SK-N-SH (cell line): ENCODE data around the gene PDE8A. TPM values are rescaled to one million over a fixed set of nuclear protein-coding genes. Genes with fewer than 3 reads are reported as not detected.

Experiments used
- CTCF ChIA-PET: fragments of 300-600, 350-600 bp; formaldehyde crosslinking; extraction: SDS; loops from one replicate; lab custom pipeline; 2021; lab: Yijun Ruan, JAX
- POLR2A ChIA-PET: fragments of 350-600 bp; sonication (Branson Sonifier 250); formaldehyde crosslinking; extraction: SDS; loops from one replicate; lab custom pipeline; 2020; ENCODE audit warnings: antibody characterized with exemption, inconsistent platforms; lab: Yijun Ruan, JAX
- DNase-seq: peaks from one replicate; pipeline ENCODE4 v3.0.0; 2012
- H2AFZ ChIP-seq: fragments of 200-600 bp; sonication (generic); 2 replicates; pipeline ENCODE4 v1.8.1; 2016; ENCODE audit warnings: antibody characterized with exemption, mild to moderate bottlenecking, low read depth
- H3F3A ChIP-seq: fragments of 200-600 bp; sonication (generic); replicated peaks from 2 replicates; pipeline ENCODE3; 2016; ENCODE audit warnings: antibody characterized with exemption, mild to moderate bottlenecking; ENCODE audit not compliant: insufficient read depth
- H3K27ac ChIP-seq, 2 experiments: fragments of 200-500 bp in 1 of 2; fragments of 200-600 bp in 1 of 2; sonication (Bioruptor generic) in 1 of 2; sonication (generic), shearing (Covaris generic) in 1 of 2; 2 replicates each; pipeline versions ENCODE4 v1.5.1 to v1.6.1; 2014 to 2016; ENCODE audit warnings: low read depth in 2 of 2, inconsistent platforms in 1 of 2, low read length in 1 of 2, mild to moderate bottlenecking in 1 of 2, mixed read lengths in 1 of 2
- H3K27me3 ChIP-seq: fragments of 200-600 bp; sonication (generic), shearing (Covaris generic); 2 replicates; pipeline ENCODE4 v1.6.1; 2016; ENCODE audit warnings: mixed run types; ENCODE audit not compliant: insufficient read depth
- H3K36me3 ChIP-seq, 2 experiments: fragments of 200-500 bp in 1 of 2; fragments of 200-600 bp in 1 of 2; sonication (Bioruptor generic) in 1 of 2; sonication (generic) in 1 of 2; replicated peaks in 1 of 2; 2 replicates each; pipeline versions ENCODE3 to v1.5.1; 2014 to 2016; ENCODE audit warnings: low read length in 1 of 2, mild to moderate bottlenecking in 1 of 2; ENCODE audit not compliant: insufficient read depth in 2 of 2, control insufficient read depth in 1 of 2
- H3K4me1 ChIP-seq, 2 experiments: fragments of 200-500 bp in 1 of 2; fragments of 200-600 bp in 1 of 2; sonication (Bioruptor generic) in 1 of 2; sonication (generic), shearing (Covaris generic) in 1 of 2; 2 replicates each; pipeline versions ENCODE4 v1.5.1 to v1.6.1; 2014 to 2016; ENCODE audit warnings: low read depth in 1 of 2, low read length in 1 of 2, mixed run types in 1 of 2; ENCODE audit not compliant: insufficient read depth in 2 of 2, control insufficient read depth in 1 of 2
- H3K4me2 ChIP-seq: fragments of 200-600 bp; sonication (generic), shearing (Covaris generic); 2 replicates; pipeline ENCODE4 v1.6.1; 2017; ENCODE audit warnings: mixed run types
- H3K4me3 ChIP-seq, 2 experiments: fragments of 200-500 bp in 1 of 2; fragments of 200-600 bp in 1 of 2; sonication (Bioruptor generic) in 1 of 2; sonication (generic), shearing (Covaris generic) in 1 of 2; 2 replicates each; pipeline versions ENCODE4 v1.5.1 to v1.8.1; 2014 to 2016; ENCODE audit warnings: low read depth in 2 of 2, inconsistent platforms in 1 of 2, low read length in 1 of 2, mild to moderate bottlenecking in 1 of 2, mixed read lengths in 1 of 2, moderate library complexity in 1 of 2
- H3K79me2 ChIP-seq: fragments of 200-600 bp; sonication (generic); 2 replicates; pipeline ENCODE4 v1.8.1; 2017; ENCODE audit warnings: mild to moderate bottlenecking; ENCODE audit not compliant: insufficient read depth
- H3K9ac ChIP-seq: fragments of 200-600 bp; sonication (generic); 2 replicates; pipeline ENCODE4 v1.6.1; 2017; ENCODE audit warnings: mixed run types
- H3K9me2 ChIP-seq: fragments of 200-600 bp; sonication (generic); 2 replicates; pipeline ENCODE4 v1.6.1; 2017; ENCODE audit warnings: mixed run types
- H3K9me3 ChIP-seq: fragments of 200-600 bp; sonication (generic); 2 replicates; pipeline ENCODE4 v1.6.1; 2017; ENCODE audit warnings: mixed run types, mild to moderate bottlenecking, moderate library complexity
- H4K20me1 ChIP-seq: fragments of 200-600 bp; sonication (generic); 2 replicates; pipeline ENCODE4 v1.6.1; 2017; ENCODE audit warnings: mild to moderate bottlenecking, mixed run types; ENCODE audit not compliant: insufficient read depth
- CTCF ChIP-seq: fragments of 200-600 bp; sonication (generic); IDR thresholded peaks from 2 replicates; pipeline ENCODE4 v1.6.1; 2017; ENCODE audit warnings: antibody characterized with exemption, mild to moderate bottlenecking, moderate library complexity
- EP300 ChIP-seq, 2 experiments: IDR thresholded peaks; 2 replicates each; pipeline versions ENCODE4 v1.4.0 to v1.6.1; 2012; ENCODE audit warnings: borderline replicate concordance in 1 of 2, low read depth in 1 of 2, low read length in 1 of 2
- FOSL2 ChIP-seq: IDR thresholded peaks from 2 replicates; pipeline ENCODE4 v1.4.0; 2012; ENCODE audit warnings: low read depth, mild to moderate bottlenecking, moderate library complexity, borderline replicate concordance
- MAX ChIP-seq: IDR thresholded peaks from 2 replicates; pipeline ENCODE4 v1.4.0; 2012; ENCODE audit warnings: low read depth
- NRF1 ChIP-seq: IDR thresholded peaks from 2 replicates; pipeline ENCODE4 v1.6.1; 2012; ENCODE audit warnings: low read depth, mild to moderate bottlenecking, low read length
- RAD21 ChIP-seq: IDR thresholded peaks from 2 replicates; pipeline ENCODE4 v1.6.1; 2012; ENCODE audit warnings: mild to moderate bottlenecking, low read length
- REST ChIP-seq: IDR thresholded peaks from 2 replicates; pipeline ENCODE4 v1.6.1; 2012; ENCODE audit warnings: mild to moderate bottlenecking, low read depth, low read length, moderate library complexity
- SMC3 ChIP-seq: IDR thresholded peaks from 2 replicates; pipeline ENCODE4 v1.6.1; 2012; ENCODE audit warnings: low read depth, low read length, improper control_type of control experiment
- TCF12 ChIP-seq: IDR thresholded peaks from 2 replicates; pipeline ENCODE4 v1.4.0; 2012
- USF1 ChIP-seq: IDR thresholded peaks from 2 replicates; pipeline ENCODE4 v1.4.0; 2012; ENCODE audit warnings: low read depth, borderline replicate concordance
- ZBTB33 ChIP-seq: IDR thresholded peaks from 2 replicates; pipeline ENCODE4 v1.4.0; 2012; ENCODE audit warnings: low read depth, borderline replicate concordance
- WGBS: methylation state at CpG from one replicate; pipeline ENCODE4 v1.1.6; 2017; ENCODE audit warnings: low lambda C conversion rate; 5-methylcytosine and 5-hydroxymethylcytosine counted together
- polyA plus RNA-seq, 3 experiments: library from polyadenylated mRNA; depleted of rRNA; stranded (reverse); fragments of >200 nt; gene quantifications; 2 replicates each; pipeline ENCODE4 v1.2.3, GENCODE V29; 2012

Gene PDE8A
- polyA plus RNA-seq, 1 of the 3 experiments (the other 2 are of a cell fraction), result 13.4 TPM

GRCh38 chr15:85063088-85063487 is 81.4 kb downstream of the PDE8A start:
- Histone ChIP-seq H3K36me3 (peaks cover 2 to 10% of the 10 kb centered on the region in 2 experiments), H3K9ac (no peak overlapping the region), H3K27me3 (no peaks in the 10 kb centered on the region), H3K4me3 (no peak overlapping the region), H3K4me1 (peaks cover 0 to 3% of the 10 kb centered on the region in 2 experiments; a peak in 2 of 4 replicates), H3F3A (no peaks in the 10 kb centered on the region), H3K79me2 (peaks cover 56% of the 10 kb centered on the region), H3K9me3 (peaks cover 7% of the 10 kb centered on the region), H3K9me2 (no peaks in the 10 kb centered on the region), H3K4me2 (no peak overlapping the region), H2AFZ (no peak overlapping the region), H3K27ac (no peak overlapping the region), H4K20me1 (peaks cover 3% of the 10 kb centered on the region; the same call in 1 of the 2 replicates)
- ChIA-PET CTCF (interaction anchor here (2.1 kb wide), 1 partner anchor 12 kb away, joined by 4 read pairs; no protein-coding TSS in a partner anchor), POLR2A (no interaction called here)
- 96% methylated on average over 2 of the region's 2 CpGs for WGBS
- DNase-seq, result no peak
- no peak for TF ChIP-seq CTCF
- TF ChIP-seq USF1, result no peak
- no peak for TF ChIP-seq ZBTB33
- no peak for TF ChIP-seq MAX
- TF ChIP-seq TCF12, result no peak
- no peak for TF ChIP-seq FOSL2

GRCh38 chr15:85063522-85064079 is 81.9 kb downstream of the PDE8A start:
- Histone ChIP-seq H4K20me1 (peaks cover 3% of the 10 kb centered on the region; the same call in 1 of the 2 replicates), H3K79me2 (peaks cover 51% of the 10 kb centered on the region), H3K4me1 (peaks cover 0 to 3% of the 10 kb centered on the region in 2 experiments; a peak in 2 of 4 replicates), H2AFZ (no peak overlapping the region), H3K27ac (no peak overlapping the region), H3K4me2 (no peak overlapping the region), H3K9ac (no peak overlapping the region), H3K9me3 (peaks cover 7% of the 10 kb centered on the region), H3K9me2 (no peaks in the 10 kb centered on the region), H3K27me3 (no peaks in the 10 kb centered on the region), H3F3A (no peaks in the 10 kb centered on the region), H3K4me3 (no peak overlapping the region), H3K36me3 (peaks cover 2 to 10% of the 10 kb centered on the region in 2 experiments)
- ChIA-PET POLR2A (no interaction called here), CTCF (interaction anchor here (2.1 to 2.5 kb wide), 3 partner anchors 13 to 19 kb away, joined by 4 to 7 read pairs (median 5); no protein-coding TSS in a partner anchor)
- TF ChIP-seq REST (no peak), CTCF (no peak), SMC3 (no peak), EP300 (IDR thresholded peaks at IDR 0.05; ENCODE audit: borderline replicate concordance in 1 of 2, low read depth in 1 of 2, low read length in 1 of 2) (no peak), TCF12 (no peak), RAD21 (no peak), NRF1 (no peak)
- DNase-seq, result no peak
- WGBS, result 95% methylated on average over 1 of the region's 1 CpG
